SK-N-MC (cell line): Measurements from ENCODE around the gene MUS81.
"Not testable (repeated sequence)": the region's sequence is repeated elsewhere in the genome, so short reads cannot be mapped to it uniquely, and the experiment has no call there.

ENCODE experiments used
- DNase-seq: peaks from one replicate; pipeline ENCODE4 v3.0.0-alpha.2; 2011; ENCODE audit warnings: low read depth, low spot score
- H3K27ac ChIP-seq: fragments of 200-600 bp; sonication (generic); 2 replicates; pipeline ENCODE4 v1.5.1; 2016; ENCODE audit warnings: mixed run types
- H3K36me3 ChIP-seq: fragments of 200-600 bp; sonication (generic); 2 replicates; pipeline ENCODE4 v1.6.1; 2017; ENCODE audit warnings: antibody characterized with exemption, low read length, mixed read lengths; ENCODE audit not compliant: insufficient read depth
- H3K4me3 ChIP-seq: fragments of 200-600 bp; sonication (generic); 2 replicates; pipeline ENCODE4 v1.5.1; 2016
- H3K9ac ChIP-seq: fragments of 200-600 bp; sonication (generic); 2 replicates; pipeline ENCODE4 v1.8.0; 2017; ENCODE audit warnings: mixed run types, mixed read lengths; ENCODE audit not compliant: insufficient read length
- H3K9me3 ChIP-seq: fragments of 200-600 bp; sonication (generic); 2 replicates; pipeline ENCODE4 v1.6.1; 2017; ENCODE audit warnings: low read depth, mild to moderate bottlenecking, antibody characterized with exemption, low read length, moderate library complexity, mixed read lengths
- EZH2 ChIP-seq: fragments of 200-600 bp; sonication (generic); IDR thresholded peaks from one replicate; pipeline ENCODE4 v1.6.1; 2017; ENCODE audit warnings: antibody characterized with exemption
- FOXP2 ChIP-seq: optimal IDR thresholded peaks from 2 replicates; pipeline ENCODE3; 2011; ENCODE audit warnings: mild to moderate bottlenecking, moderate library complexity; ENCODE audit not compliant: insufficient read depth; ENCODE audit errors: extremely low read length, control extremely low read depth
- POLR2AphosphoS5 ChIP-seq: IDR thresholded peaks from 2 replicates; pipeline ENCODE4 v1.6.1; 2012; ENCODE audit warnings: mild to moderate bottlenecking, low read depth, low read length, borderline replicate concordance

Gene MUS81

GRCh38 chr11:65834202-65834601, 26.0 kb upstream of the MUS81 start:
- no peaks in the 10 kb centered on the region for H3K36me3 ChIP-seq
- no peaks in the 10 kb centered on the region for H3K9me3 ChIP-seq
- TF ChIP-seq FOXP2 (no peak), POLR2AphosphoS5 (no peak), EZH2 (no peak)
- peak overlapping the region; percentile 84 for H3K4me3 ChIP-seq
- DNase-seq, result no peak
- no peak overlapping the region for H3K27ac ChIP-seq
- H3K9ac ChIP-seq, result peak overlapping the region; percentile 66

- no peaks in the 10 kb centered on the region for H3K36me3 ChIP-seq
- H3K9me3 ChIP-seq, result no peaks in the 10 kb centered on the region
- TF ChIP-seq FOXP2 (no peak), EZH2 (no peak), POLR2AphosphoS5 (no peak)
- no peak for DNase-seq
- H3K27ac ChIP-seq, result no peak overlapping the region
- H3K4me3 ChIP-seq, result no peak overlapping the region
- H3K9ac ChIP-seq, result no peak overlapping the region
Observed at GRCh38 chr11:65842144-65842543, 18.1 kb upstream of the MUS81 start.

GRCh38 chr11:65843811-65844210, 16.4 kb upstream of the MUS81 start:
- Histone ChIP-seq H3K9me3 (no peaks in the 10 kb centered on the region), H3K27ac (no peak overlapping the region), H3K9ac (no peak overlapping the region), H3K36me3 (no peaks in the 10 kb centered on the region), H3K4me3 (no peak overlapping the region)
- DNase-seq, result no peak
- TF ChIP-seq EZH2 (no peak), POLR2AphosphoS5 (no peak), FOXP2 (no peak)

GRCh38 chr11:65844231-65844872, 15.9 kb upstream of the MUS81 start:
- Histone ChIP-seq H3K9me3 (no peaks in the 10 kb centered on the region), H3K27ac (no peak overlapping the region), H3K9ac (no peak overlapping the region), H3K36me3 (no peaks in the 10 kb centered on the region), H3K4me3 (no peak overlapping the region)
- TF ChIP-seq POLR2AphosphoS5 (no peak), FOXP2 (no peak), EZH2 (no peak)
- DNase-seq, result no peak

GRCh38 chr11:65847746-65848145, 12.5 kb upstream of the MUS81 start:
- H3K4me3 ChIP-seq, result no peak overlapping the region
- no peaks in the 10 kb centered on the region for H3K36me3 ChIP-seq
- no peaks in the 10 kb centered on the region for H3K9me3 ChIP-seq
- no peak for DNase-seq
- TF ChIP-seq FOXP2, result no peak
- no peak for TF ChIP-seq POLR2AphosphoS5
- no peak for TF ChIP-seq EZH2
- H3K9ac ChIP-seq, result no peak overlapping the region
- no peak overlapping the region for H3K27ac ChIP-seq

GRCh38 chr11:65848693-65849092, 11.5 kb upstream of the MUS81 start:
- not testable (repeated sequence) for H3K27ac ChIP-seq, H3K36me3 ChIP-seq, H3K9me3 ChIP-seq, H3K4me3 ChIP-seq, DNase-seq, H3K9ac ChIP-seq

GRCh38 chr11:65849366-65849765, 10.9 kb upstream of the MUS81 start:
- no peak for DNase-seq
- H3K4me3 ChIP-seq, result no peak overlapping the region
- no peak overlapping the region for H3K27ac ChIP-seq
- H3K9ac ChIP-seq, result no peak overlapping the region
- TF ChIP-seq FOXP2 (no peak), EZH2 (no peak), POLR2AphosphoS5 (no peak)
- peaks cover 13% of the 10 kb centered on the region for H3K36me3 ChIP-seq
- no peaks in the 10 kb centered on the region for H3K9me3 ChIP-seq

- peaks cover 17% of the 10 kb centered on the region for H3K36me3 ChIP-seq
- no peak overlapping the region for H3K9ac ChIP-seq
- no peak for DNase-seq
- no peaks in the 10 kb centered on the region for H3K9me3 ChIP-seq
- H3K27ac ChIP-seq, result no peak overlapping the region
- H3K4me3 ChIP-seq, result no peak overlapping the region
- TF ChIP-seq FOXP2 (no peak), POLR2AphosphoS5 (no peak), EZH2 (no peak)
Observed at GRCh38 chr11:65849771-65850216, 10.4 kb upstream of the MUS81 start.

- TF ChIP-seq POLR2AphosphoS5, result no peak
- no peak for TF ChIP-seq EZH2
- TF ChIP-seq FOXP2, result no peak
- H3K4me3 ChIP-seq, result no peak overlapping the region
- no peak overlapping the region for H3K27ac ChIP-seq
- no peaks in the 10 kb centered on the region for H3K9me3 ChIP-seq
- no peak for DNase-seq
- H3K36me3 ChIP-seq, result peaks cover 24% of the 10 kb centered on the region
- no peak overlapping the region for H3K9ac ChIP-seq
Observed at GRCh38 chr11:65850217-65851082, 9.8 kb upstream of the MUS81 start.
